OCI-LY7 (cell line): ENCODE measurements around the gene MAP3K14. TPM values are rescaled to one million over a fixed set of nuclear protein-coding genes. Genes with fewer than 3 reads are reported as not detected.

Source experiments
- BruUV-seq: library from RNA; stranded (reverse); fragments of 400-500 nt; replicated peaks from 2 replicates; lab custom pipeline; 2021; lab: Mats Ljungman, UMichigan
- CTCF ChIA-PET: fragments of 300-600 bp; sonication (Branson Sonifier 250); formaldehyde crosslinking; loops from one replicate; lab custom pipeline; 2022; ENCODE audit warnings: antibody characterized with exemption; ENCODE audit not compliant: unreplicated experiment; lab: Charles Lee
- POLR2A ChIA-PET: fragments of 300-600 bp; sonication (Branson Sonifier 250); formaldehyde crosslinking; loops from one replicate; lab custom pipeline; 2022; ENCODE audit warnings: antibody characterized with exemption; lab: Charles Lee
- DNase-seq: peaks from one replicate; pipeline ENCODE4 v3.0.0-alpha.2; 2015; ENCODE audit warnings: low spot score
- H2AFZ ChIP-seq: fragments of 200-600 bp; sonication (generic), shearing (Covaris generic); 2 replicates; pipeline ENCODE4 v1.6.1; 2014; ENCODE audit warnings: mild to moderate bottlenecking, antibody characterized with exemption, low read length, moderate library complexity
- H3K27ac ChIP-seq: fragments of 200-600 bp; sonication (generic); 2 replicates; pipeline ENCODE4 v1.5.1; 2014; ENCODE audit warnings: mixed run types, low read depth, mild to moderate bottlenecking, moderate library complexity, low read length, inconsistent platforms; ENCODE audit not compliant: poor library complexity, severe bottlenecking
- H3K36me3 ChIP-seq: fragments of 200-600 bp; sonication (generic); 2 replicates; pipeline ENCODE4 v1.6.1; 2014; ENCODE audit warnings: mild to moderate bottlenecking, antibody characterized with exemption, low read length, moderate library complexity, mixed read lengths; ENCODE audit not compliant: insufficient read depth
- H3K4me1 ChIP-seq: fragments of 200-600 bp; sonication (generic); 2 replicates; pipeline ENCODE4 v1.5.1; 2014; ENCODE audit warnings: mild to moderate bottlenecking, low read length; ENCODE audit not compliant: insufficient read depth, poor library complexity, severe bottlenecking
- H3K4me2 ChIP-seq: fragments of 200-600 bp; sonication (generic); 2 replicates; pipeline ENCODE4 v1.6.1; 2014; ENCODE audit warnings: mild to moderate bottlenecking, low read length
- H3K4me3 ChIP-seq: fragments of 200-600 bp; sonication (generic); 2 replicates; pipeline ENCODE4 v1.5.1; 2014; ENCODE audit warnings: mild to moderate bottlenecking, low read depth, low read length; ENCODE audit not compliant: poor library complexity, severe bottlenecking
- H3K79me2 ChIP-seq: fragments of 200-600 bp; sonication (generic); 2 replicates; pipeline ENCODE4 v1.6.1; 2016; ENCODE audit warnings: low read depth, mild to moderate bottlenecking, low read length, moderate library complexity, mixed read lengths; ENCODE audit not compliant: insufficient read depth
- H3K9me2 ChIP-seq: fragments of 200-600 bp; sonication (generic); 2 replicates; pipeline ENCODE4 v1.6.1; 2016; ENCODE audit warnings: mild to moderate bottlenecking, low read length, mixed read lengths; ENCODE audit not compliant: insufficient read depth
- H3K9me3 ChIP-seq: fragments of 200-600 bp; sonication (generic); 2 replicates; pipeline ENCODE4 v1.6.1; 2014; ENCODE audit warnings: mild to moderate bottlenecking, mixed run types, low read length, mixed read lengths
- H4K20me1 ChIP-seq: fragments of 200-600 bp; sonication (generic); 2 replicates; pipeline ENCODE4 v1.6.1; 2014; ENCODE audit warnings: mild to moderate bottlenecking, antibody characterized with exemption, low read length, moderate library complexity, mixed read lengths; ENCODE audit not compliant: insufficient read depth
- CTCF ChIP-seq: fragments of 200-600 bp; sonication (generic); conservative IDR thresholded peaks from 2 replicates; pipeline ENCODE4 v1.5.1; 2014; ENCODE audit warnings: mild to moderate bottlenecking, antibody characterized with exemption, low read length, moderate library complexity, mixed read lengths
- EZH2phosphoT487 ChIP-seq: fragments of 200-600 bp; sonication (generic); IDR thresholded peaks from 2 replicates; pipeline ENCODE4 v1.6.1; 2018; ENCODE audit warnings: low read depth, borderline replicate concordance, mild to moderate bottlenecking, mixed run types, antibody characterized with exemption, low read length, moderate library complexity, mixed read lengths
- intact Hi-C: fragments of 100-400 bp; cut with micrococcal nuclease; formaldehyde crosslinking; loops from one replicate; pipeline ENCODE4 v1.10.0; 2022; ENCODE audit not compliant: unreplicated experiment
- total RNA-seq, 2 experiments: library from RNA; depleted of rRNA in 1 of 2; stranded (reverse); fragments of >200 nt in 1 of 2; shearing (Covaris generic) in 1 of 2; gene quantifications; 2 replicates each; pipeline ENCODE4 v1.2.3, GENCODE V29; 2014 to 2022

The MAP3K14 gene
- total RNA-seq, 2 experiments from 2014 or later, result 12.3 to 21.2 TPM

GRCh38 chr17:45364531-45365390, 47.9 kb upstream of the MAP3K14 start:
- no peaks in the 10 kb centered on the region for H3K9me2 ChIP-seq
- no peak overlapping the region for H3K27ac ChIP-seq
- CTCF ChIA-PET, result no interaction called here
- TF ChIP-seq EZH2phosphoT487, result no peak
- H3K36me3 ChIP-seq, result no peaks in the 10 kb centered on the region
- DNase-seq, result peak; percentile 50
- peak overlapping the region; percentile 33 for H3K4me2 ChIP-seq
- H2AFZ ChIP-seq, result peak overlapping the region; percentile 39; the same call in 1 of the 2 replicates
- H3K4me1 ChIP-seq, result peaks cover 6% of the 10 kb centered on the region
- POLR2A ChIA-PET, result interaction anchor here (0.5 kb wide), 2 partner anchors 45 to 154 kb away, joined by 3 to 6 read pairs; no protein-coding TSS in a partner anchor
- no TSS peak for BruUV-seq
- no peaks in the 10 kb centered on the region for H3K79me2 ChIP-seq
- no peaks in the 10 kb centered on the region for H3K9me3 ChIP-seq
- H3K4me3 ChIP-seq, result no peak overlapping the region
- intact Hi-C loops, result no loop called here
- H4K20me1 ChIP-seq, result no peaks in the 10 kb centered on the region

GRCh38 chr17:45363498-45363897, 46.7 kb upstream of the MAP3K14 start:
- no peaks in the 10 kb centered on the region for H3K9me2 ChIP-seq
- no peaks in the 10 kb centered on the region for H3K9me3 ChIP-seq
- H3K79me2 ChIP-seq, result no peaks in the 10 kb centered on the region
- CTCF ChIA-PET, result no interaction called here
- intact Hi-C loops, result no loop called here
- no TSS peak for BruUV-seq
- H3K4me2 ChIP-seq, result no peak overlapping the region
- no peak for DNase-seq
- no peaks in the 10 kb centered on the region for H3K36me3 ChIP-seq
- H3K27ac ChIP-seq, result no peak overlapping the region
- no peaks in the 10 kb centered on the region for H4K20me1 ChIP-seq
- H3K4me1 ChIP-seq, result peaks cover 6% of the 10 kb centered on the region
- POLR2A ChIA-PET, result no interaction called here
- no peak overlapping the region for H2AFZ ChIP-seq
- TF ChIP-seq CTCF, result no peak
- TF ChIP-seq EZH2phosphoT487, result no peak
- H3K4me3 ChIP-seq, result no peak overlapping the region

GRCh38 chr17:45361976-45362375, 45.2 kb upstream of the MAP3K14 start:
- TF ChIP-seq EZH2phosphoT487 (no peak), CTCF (no peak)
- Histone ChIP-seq H2AFZ (no peak overlapping the region), H3K4me2 (no peak overlapping the region), H3K79me2 (no peaks in the 10 kb centered on the region), H3K4me3 (no peak overlapping the region), H3K36me3 (no peaks in the 10 kb centered on the region), H3K27ac (no peak overlapping the region), H3K9me3 (0 out of 2 replicates have a peak, but pooled peaks cover 7% of the 10 kb centered on the region), H3K9me2 (no peaks in the 10 kb centered on the region), H3K4me1 (peaks cover 6% of the 10 kb centered on the region), H4K20me1 (no peaks in the 10 kb centered on the region)
- intact Hi-C loops, result no loop called here
- DNase-seq, result no peak
- CTCF ChIA-PET, result no interaction called here
- POLR2A ChIA-PET, result interaction anchor here (0.6 kb wide), 1 partner anchor 15 kb away, joined by 3 read pairs; no protein-coding TSS in a partner anchor
- no TSS peak for BruUV-seq
